SU-DHL-6 (cell line): ENCODE data around the gene SIGLEC1.

Source experiments
- EZH2phosphoT487 ChIP-seq: fragments of 200-600 bp; sonication (generic), shearing (Covaris generic); conservative IDR thresholded peaks from 2 replicates; pipeline ENCODE4 v1.6.1; 2018; ENCODE audit warnings: mild to moderate bottlenecking, antibody characterized with exemption, low read length, moderate library complexity, mixed read lengths
- TF ChIP-seq, protein P1 (sequence below): fragments of 200-600 bp; sonication (generic); IDR thresholded peaks from one replicate; pipeline ENCODE4 v1.5.1; 2017; ENCODE audit warnings: antibody characterized with exemption, mild to moderate bottlenecking, low read length, moderate library complexity; ENCODE audit not compliant: insufficient read depth, poor library complexity, severe bottlenecking

DNA sequence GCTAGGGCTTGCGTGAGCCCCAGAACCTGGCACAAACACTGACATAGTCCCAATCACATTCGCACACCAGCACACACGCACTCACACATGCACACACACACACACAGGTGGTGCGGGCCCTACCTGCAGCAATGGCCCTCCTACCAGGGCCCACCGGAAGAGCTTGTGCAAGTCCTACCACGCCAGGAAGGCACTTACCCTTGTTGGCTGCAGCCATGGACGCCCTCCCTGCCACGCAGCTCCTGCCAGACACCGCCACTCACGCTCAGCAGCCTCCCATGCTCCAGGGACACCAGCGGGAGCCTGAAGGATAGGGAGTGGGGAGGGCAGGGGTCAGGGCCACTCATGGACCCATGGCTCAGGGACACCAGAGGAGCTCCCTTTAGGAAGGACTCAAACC is 47.5 kb upstream of the SIGLEC1 start:
- TF ChIP-seq EZH2phosphoT487, result no peak
- TF ChIP-seq, protein P1, sequence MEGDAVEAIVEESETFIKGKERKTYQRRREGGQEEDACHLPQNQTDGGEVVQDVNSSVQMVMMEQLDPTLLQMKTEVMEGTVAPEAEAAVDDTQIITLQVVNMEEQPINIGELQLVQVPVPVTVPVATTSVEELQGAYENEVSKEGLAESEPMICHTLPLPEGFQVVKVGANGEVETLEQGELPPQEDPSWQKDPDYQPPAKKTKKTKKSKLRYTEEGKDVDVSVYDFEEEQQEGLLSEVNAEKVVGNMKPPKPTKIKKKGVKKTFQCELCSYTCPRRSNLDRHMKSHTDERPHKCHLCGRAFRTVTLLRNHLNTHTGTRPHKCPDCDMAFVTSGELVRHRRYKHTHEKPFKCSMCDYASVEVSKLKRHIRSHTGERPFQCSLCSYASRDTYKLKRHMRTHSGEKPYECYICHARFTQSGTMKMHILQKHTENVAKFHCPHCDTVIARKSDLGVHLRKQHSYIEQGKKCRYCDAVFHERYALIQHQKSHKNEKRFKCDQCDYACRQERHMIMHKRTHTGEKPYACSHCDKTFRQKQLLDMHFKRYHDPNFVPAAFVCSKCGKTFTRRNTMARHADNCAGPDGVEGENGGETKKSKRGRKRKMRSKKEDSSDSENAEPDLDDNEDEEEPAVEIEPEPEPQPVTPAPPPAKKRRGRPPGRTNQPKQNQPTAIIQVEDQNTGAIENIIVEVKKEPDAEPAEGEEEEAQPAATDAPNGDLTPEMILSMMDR, result no peak
